Activated B cell treated with CpG ODN at 0.5 μM for 24 hours (primary cell): ENCODE data around the gene MEN1. TPM values are rescaled to one million over a fixed set of nuclear protein-coding genes. Genes with fewer than 3 reads are reported as not detected.

Source experiments
- ATAC-seq: fragments of 200-7000 bp; cut with Tn5 transposase; one replicate; pipeline ENCODE4 v1.10.0; 2021; ENCODE audit warnings: low read depth, mild to moderate bottlenecking, moderate library complexity
- CTCF ChIA-PET: fragments of 350-600 bp; sonication (Branson Sonifier 250); formaldehyde crosslinking; loops from one replicate; lab custom pipeline; 2021; ENCODE audit warnings: antibody characterized with exemption; lab: Charles Lee
- POLR2A ChIA-PET: fragments of 350-600 bp; sonication (Branson Sonifier 250); formaldehyde crosslinking; loops from one replicate; lab custom pipeline; 2021; ENCODE audit warnings: antibody characterized with exemption; lab: Charles Lee
- DNase-seq: peaks from one replicate; pipeline ENCODE4 v3.0.0; 2022
- H3K27ac Mint-ChIP-seq: one replicate; pipeline ENCODE4 v1.8.0; 2020; ENCODE audit warnings: mixed read lengths
- H3K27me3 Mint-ChIP-seq: one replicate; pipeline ENCODE4 v1.8.0; 2021; ENCODE audit warnings: mixed read lengths
- H3K36me3 Mint-ChIP-seq: one replicate; pipeline ENCODE4 v1.8.0; 2021; ENCODE audit warnings: low read depth, mixed read lengths
- H3K4me1 Mint-ChIP-seq: one replicate; pipeline ENCODE4 v1.8.0; 2021; ENCODE audit warnings: mixed read lengths
- H3K4me3 Mint-ChIP-seq: one replicate; pipeline ENCODE4 v1.8.0; 2020; ENCODE audit warnings: mild to moderate bottlenecking, mixed read lengths
- H3K9me3 Mint-ChIP-seq: one replicate; pipeline ENCODE4 v1.8.0; 2020; ENCODE audit warnings: mixed read lengths
- intact Hi-C: fragments of 100-400 bp; cut with micrococcal nuclease; formaldehyde crosslinking; loops from one replicate; pipeline ENCODE4 v1.15.1; 2024
- total RNA-seq: library from RNA; stranded (reverse); gene quantifications from 2 replicates; pipeline ENCODE4 v1.2.3, GENCODE V29; 2022
- TF ChIP-seq, protein P1 (sequence below): fragments of 200-600 bp; IDR thresholded peaks from one replicate; pipeline ENCODE4 v1.8.0; 2022; ENCODE audit warnings: antibody characterized with exemption, mild to moderate bottlenecking

MEN1 gene
- total RNA-seq, 1 donor from 2014 or later: 44.6 TPM

DNA sequence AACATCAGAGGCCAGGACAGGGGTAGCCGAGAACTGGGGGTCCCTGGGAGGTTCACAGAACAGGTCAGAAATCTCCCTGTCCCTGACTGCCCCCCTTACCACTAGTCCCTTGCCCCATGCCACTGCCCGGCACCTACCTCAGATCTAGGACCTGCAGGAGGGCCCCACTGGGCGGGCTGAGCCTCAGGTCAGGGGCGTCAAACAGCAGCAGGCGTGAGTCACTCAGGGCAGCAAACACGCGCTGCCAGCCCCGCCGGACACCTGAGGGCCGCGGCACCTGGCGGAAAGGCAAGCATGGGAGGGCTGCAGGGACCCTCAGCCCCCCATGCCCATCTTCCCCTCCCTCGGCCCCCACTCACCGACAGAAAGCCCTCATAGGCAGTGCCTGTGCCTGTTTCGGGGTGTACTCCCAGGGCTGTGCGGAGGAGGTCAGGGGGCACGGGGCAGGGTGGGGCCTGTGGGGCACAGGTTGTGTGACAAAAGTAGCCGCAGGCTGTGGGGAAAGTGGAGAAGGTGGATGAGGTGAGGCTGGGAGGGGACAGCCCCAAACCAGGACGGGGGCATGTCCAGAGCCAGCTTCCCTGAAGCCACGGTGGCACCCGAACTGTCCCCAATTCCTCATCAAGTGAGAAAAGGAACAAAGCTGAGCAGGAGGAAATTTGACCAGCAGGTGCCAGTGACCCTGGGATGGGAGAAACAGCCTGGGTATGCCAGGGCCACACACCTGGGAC, 22.3 kb upstream of the MEN1 start:
- H3K36me3 Mint-ChIP-seq: peaks cover 11% of the 10 kb centered on the region
- no peaks in the 10 kb centered on the region for H3K27me3 Mint-ChIP-seq
- POLR2A ChIA-PET: no interaction called here
- ATAC-seq: no peak
- CTCF ChIA-PET: no interaction called here
- H3K9me3 Mint-ChIP-seq: no peaks in the 10 kb centered on the region
- H3K4me3 Mint-ChIP-seq: no peak overlapping the region
- intact Hi-C loops: no loop called here
- TF ChIP-seq, protein P1, sequence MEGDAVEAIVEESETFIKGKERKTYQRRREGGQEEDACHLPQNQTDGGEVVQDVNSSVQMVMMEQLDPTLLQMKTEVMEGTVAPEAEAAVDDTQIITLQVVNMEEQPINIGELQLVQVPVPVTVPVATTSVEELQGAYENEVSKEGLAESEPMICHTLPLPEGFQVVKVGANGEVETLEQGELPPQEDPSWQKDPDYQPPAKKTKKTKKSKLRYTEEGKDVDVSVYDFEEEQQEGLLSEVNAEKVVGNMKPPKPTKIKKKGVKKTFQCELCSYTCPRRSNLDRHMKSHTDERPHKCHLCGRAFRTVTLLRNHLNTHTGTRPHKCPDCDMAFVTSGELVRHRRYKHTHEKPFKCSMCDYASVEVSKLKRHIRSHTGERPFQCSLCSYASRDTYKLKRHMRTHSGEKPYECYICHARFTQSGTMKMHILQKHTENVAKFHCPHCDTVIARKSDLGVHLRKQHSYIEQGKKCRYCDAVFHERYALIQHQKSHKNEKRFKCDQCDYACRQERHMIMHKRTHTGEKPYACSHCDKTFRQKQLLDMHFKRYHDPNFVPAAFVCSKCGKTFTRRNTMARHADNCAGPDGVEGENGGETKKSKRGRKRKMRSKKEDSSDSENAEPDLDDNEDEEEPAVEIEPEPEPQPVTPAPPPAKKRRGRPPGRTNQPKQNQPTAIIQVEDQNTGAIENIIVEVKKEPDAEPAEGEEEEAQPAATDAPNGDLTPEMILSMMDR: no peak
- no peak overlapping the region for H3K27ac Mint-ChIP-seq
- H3K4me1 Mint-ChIP-seq: peaks cover 2% of the 10 kb centered on the region
- no peak for DNase-seq

DNA sequence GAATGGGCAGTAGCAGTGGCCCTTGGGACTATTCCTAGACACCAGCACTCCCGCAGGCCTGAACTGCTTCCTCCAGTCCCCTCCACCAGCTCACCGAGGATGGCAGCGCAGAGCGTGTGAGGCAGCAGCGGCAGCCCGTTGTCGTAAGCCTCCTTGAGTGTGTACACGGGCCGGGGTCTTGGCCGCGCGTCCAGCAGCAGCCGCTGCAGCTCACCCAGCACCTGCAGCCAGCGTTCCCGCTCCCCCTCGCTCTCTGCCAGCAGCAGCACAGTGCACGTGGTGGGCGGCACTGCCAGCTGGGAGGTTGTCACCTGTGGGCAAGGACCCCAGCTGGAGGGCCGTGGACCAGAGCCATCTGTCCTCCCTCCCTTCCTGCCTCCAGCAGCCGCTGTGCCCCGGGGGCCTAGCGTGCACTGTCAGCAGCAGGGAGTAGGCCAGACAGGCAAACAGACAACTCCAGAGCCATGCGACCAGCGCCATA, 21.1 kb upstream of the MEN1 start:
- intact Hi-C loops: no loop called here
- CTCF ChIA-PET: no interaction called here
- TF ChIP-seq, protein P1: no peak

DNA sequence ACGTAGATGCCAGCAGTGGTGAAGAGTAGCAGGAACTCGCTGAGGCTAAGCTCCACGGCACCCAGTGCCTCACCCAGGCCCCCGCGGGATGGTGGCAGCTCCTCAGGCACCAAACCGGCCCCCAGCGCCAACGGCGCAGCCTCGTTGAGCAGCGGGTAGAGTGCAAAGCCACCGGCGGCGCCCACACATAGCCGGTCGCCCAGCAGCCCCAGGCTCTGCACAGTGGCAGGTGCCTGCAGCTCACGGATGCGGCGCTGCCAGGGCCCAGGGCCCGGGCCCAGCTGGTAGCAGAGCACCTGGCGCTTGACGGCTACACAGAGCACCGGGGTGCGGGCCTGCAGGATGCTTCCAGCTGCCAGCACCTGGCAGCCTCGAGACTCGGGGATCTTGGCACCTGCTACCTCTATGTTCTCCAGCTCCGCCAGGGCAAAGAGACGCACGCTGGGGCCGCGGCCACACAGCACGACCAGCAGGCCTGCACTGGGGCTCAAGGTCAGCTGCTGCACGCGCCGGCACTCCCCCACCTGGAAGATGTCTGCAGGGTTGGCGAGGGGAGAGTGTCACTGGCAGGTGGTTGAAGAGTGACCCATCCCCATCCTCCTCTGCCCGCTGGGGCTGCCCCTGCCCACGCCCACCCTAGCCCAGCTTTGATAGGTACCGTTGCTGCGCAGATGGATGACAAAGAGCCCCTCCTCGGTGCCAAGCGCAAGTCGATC, 19.3 kb upstream of the MEN1 start:
- intact Hi-C loops: no loop called here
- TF ChIP-seq, protein P1: no peak
- Mint-ChIP-seq H3K4me1 (peaks cover 2% of the 10 kb centered on the region), H3K27ac (no peak overlapping the region), H3K36me3 (peaks cover 11% of the 10 kb centered on the region), H3K4me3 (no peak overlapping the region), H3K9me3 (no peaks in the 10 kb centered on the region), H3K27me3 (no peaks in the 10 kb centered on the region)
- ChIA-PET CTCF (no interaction called here), POLR2A (interaction anchor here (0.6 kb wide), 1 partner anchor 475 kb away, joined by 11 read pairs; no protein-coding TSS in a partner anchor)
- ATAC-seq (no peak), DNase-seq (no peak)

More for the DNA sequence above, 21.1 kb upstream of the MEN1 start:
- H3K4me3 Mint-ChIP-seq: no peak overlapping the region
- no peak for ATAC-seq
- no peak overlapping the region for H3K27ac Mint-ChIP-seq
- no peaks in the 10 kb centered on the region for H3K9me3 Mint-ChIP-seq
- H3K27me3 Mint-ChIP-seq: no peaks in the 10 kb centered on the region
- peaks cover 2% of the 10 kb centered on the region for H3K4me1 Mint-ChIP-seq
- POLR2A ChIA-PET: no interaction called here
- H3K36me3 Mint-ChIP-seq: peaks cover 11% of the 10 kb centered on the region
- DNase-seq: no peak

DNA sequence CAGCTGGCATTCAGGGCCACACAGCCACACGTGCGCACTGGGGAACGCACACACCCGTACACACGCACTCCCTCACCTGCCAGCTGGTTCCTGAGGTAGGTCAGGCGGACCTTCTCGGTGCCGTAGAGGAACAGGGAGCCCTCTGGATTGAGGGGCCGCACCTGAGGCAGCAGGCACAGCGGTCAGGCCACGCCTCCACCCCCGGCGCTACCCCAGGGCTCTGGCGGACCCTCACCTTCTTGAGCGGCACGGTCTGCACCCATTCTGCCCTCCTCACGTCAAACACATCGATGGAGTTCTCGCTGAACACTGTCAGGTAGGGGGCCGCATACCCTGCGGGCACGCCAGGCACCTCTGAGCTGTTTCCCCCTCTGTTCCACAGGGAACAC, 17.1 kb upstream of the MEN1 start:
- H3K27me3 Mint-ChIP-seq: no peaks in the 10 kb centered on the region
- POLR2A ChIA-PET: no interaction called here
- H3K9me3 Mint-ChIP-seq: no peaks in the 10 kb centered on the region
- CTCF ChIA-PET: no interaction called here
- DNase-seq (no peak), ATAC-seq (no peak)
- TF ChIP-seq, protein P1: no peak
- H3K36me3 Mint-ChIP-seq: peaks cover 8% of the 10 kb centered on the region
- no peak overlapping the region for H3K4me3 Mint-ChIP-seq
- intact Hi-C loops: no loop called here
- H3K27ac Mint-ChIP-seq: no peak overlapping the region
- peaks cover 2% of the 10 kb centered on the region for H3K4me1 Mint-ChIP-seq
